Measurements from ENCODE around the gene NAP1L4. TPM values are rescaled to one million over a fixed set of nuclear protein-coding genes. Genes with fewer than 3 reads are reported as not detected.

Gene NAP1L4
- total RNA-seq, 1 experiment from 2014 or later, result 274 TPM

DNA sequence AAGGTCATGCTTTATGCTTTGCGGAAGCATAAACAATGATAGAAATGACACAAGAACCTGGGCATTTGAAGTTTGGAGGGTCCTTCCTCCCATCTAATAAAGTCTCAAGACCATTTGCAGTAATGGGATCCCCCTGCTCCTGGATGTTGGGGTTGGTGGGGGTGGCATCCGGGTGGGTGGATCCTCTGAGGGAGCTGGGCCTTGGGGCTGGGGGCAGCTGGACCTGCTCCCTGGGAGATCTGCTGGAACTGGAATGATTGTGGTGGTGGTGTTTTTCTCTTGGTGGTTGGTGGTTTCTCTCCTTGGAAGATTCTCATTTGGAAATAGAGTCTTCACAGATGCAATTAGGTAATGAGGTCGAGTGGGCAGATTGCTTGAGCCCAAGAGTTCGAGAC is 2.2 kb upstream of the NAP1L4 start:
- TF ChIP-seq, protein P1, sequence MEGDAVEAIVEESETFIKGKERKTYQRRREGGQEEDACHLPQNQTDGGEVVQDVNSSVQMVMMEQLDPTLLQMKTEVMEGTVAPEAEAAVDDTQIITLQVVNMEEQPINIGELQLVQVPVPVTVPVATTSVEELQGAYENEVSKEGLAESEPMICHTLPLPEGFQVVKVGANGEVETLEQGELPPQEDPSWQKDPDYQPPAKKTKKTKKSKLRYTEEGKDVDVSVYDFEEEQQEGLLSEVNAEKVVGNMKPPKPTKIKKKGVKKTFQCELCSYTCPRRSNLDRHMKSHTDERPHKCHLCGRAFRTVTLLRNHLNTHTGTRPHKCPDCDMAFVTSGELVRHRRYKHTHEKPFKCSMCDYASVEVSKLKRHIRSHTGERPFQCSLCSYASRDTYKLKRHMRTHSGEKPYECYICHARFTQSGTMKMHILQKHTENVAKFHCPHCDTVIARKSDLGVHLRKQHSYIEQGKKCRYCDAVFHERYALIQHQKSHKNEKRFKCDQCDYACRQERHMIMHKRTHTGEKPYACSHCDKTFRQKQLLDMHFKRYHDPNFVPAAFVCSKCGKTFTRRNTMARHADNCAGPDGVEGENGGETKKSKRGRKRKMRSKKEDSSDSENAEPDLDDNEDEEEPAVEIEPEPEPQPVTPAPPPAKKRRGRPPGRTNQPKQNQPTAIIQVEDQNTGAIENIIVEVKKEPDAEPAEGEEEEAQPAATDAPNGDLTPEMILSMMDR (IDR thresholded peaks at IDR 0.05), result no peak
- no peak for TF ChIP-seq SIN3A (IDR thresholded peaks at IDR 0.05; ENCODE audit: borderline replicate concordance, insufficient read depth, low read depth, low read length)
- TF ChIP-seq, protein P2, sequence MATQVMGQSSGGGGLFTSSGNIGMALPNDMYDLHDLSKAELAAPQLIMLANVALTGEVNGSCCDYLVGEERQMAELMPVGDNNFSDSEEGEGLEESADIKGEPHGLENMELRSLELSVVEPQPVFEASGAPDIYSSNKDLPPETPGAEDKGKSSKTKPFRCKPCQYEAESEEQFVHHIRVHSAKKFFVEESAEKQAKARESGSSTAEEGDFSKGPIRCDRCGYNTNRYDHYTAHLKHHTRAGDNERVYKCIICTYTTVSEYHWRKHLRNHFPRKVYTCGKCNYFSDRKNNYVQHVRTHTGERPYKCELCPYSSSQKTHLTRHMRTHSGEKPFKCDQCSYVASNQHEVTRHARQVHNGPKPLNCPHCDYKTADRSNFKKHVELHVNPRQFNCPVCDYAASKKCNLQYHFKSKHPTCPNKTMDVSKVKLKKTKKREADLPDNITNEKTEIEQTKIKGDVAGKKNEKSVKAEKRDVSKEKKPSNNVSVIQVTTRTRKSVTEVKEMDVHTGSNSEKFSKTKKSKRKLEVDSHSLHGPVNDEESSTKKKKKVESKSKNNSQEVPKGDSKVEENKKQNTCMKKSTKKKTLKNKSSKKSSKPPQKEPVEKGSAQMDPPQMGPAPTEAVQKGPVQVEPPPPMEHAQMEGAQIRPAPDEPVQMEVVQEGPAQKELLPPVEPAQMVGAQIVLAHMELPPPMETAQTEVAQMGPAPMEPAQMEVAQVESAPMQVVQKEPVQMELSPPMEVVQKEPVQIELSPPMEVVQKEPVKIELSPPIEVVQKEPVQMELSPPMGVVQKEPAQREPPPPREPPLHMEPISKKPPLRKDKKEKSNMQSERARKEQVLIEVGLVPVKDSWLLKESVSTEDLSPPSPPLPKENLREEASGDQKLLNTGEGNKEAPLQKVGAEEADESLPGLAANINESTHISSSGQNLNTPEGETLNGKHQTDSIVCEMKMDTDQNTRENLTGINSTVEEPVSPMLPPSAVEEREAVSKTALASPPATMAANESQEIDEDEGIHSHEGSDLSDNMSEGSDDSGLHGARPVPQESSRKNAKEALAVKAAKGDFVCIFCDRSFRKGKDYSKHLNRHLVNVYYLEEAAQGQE (IDR thresholded peaks at IDR 0.05; ENCODE audit: insufficient read depth in 1 of 2, low read depth in 2 of 2, low read length in 1 of 2), result no peak
- no TSS peak for BruUV-seq (replicated peaks)
- CTCF ChIA-PET, result no interaction called here
- ATAC-seq (no peak), DNase-seq (ENCODE audit: low read depth, low spot score) (no peak)
- Histone ChIP-seq H3K27ac (ENCODE audit: low read length) (no peak overlapping the region), H3K9me3 (ENCODE audit: control insufficient read depth, insufficient read depth, low read depth, low read length) (no peaks in the 10 kb centered on the region), H3K27me3 (ENCODE audit: control insufficient read depth, insufficient read depth, low read length) (no peaks in the 10 kb centered on the region), H3K4me1 (ENCODE audit: control insufficient read depth, insufficient read depth, low read length) (peaks cover 28% of the 10 kb centered on the region), H3K36me3 (ENCODE audit: control insufficient read depth, insufficient read depth, low read length) (no peaks in the 10 kb centered on the region; the same call in none of the 2 replicates), H3K4me3 (ENCODE audit: low read depth in 2 of 2, low read length in 2 of 2) (no peak overlapping the region)
- in situ Hi-C loops (cut with HindIII; ENCODE audit: low pct_unique_long_range_greater_than_20kb, low sequenced_read_pairs), result no loop called here
- intact Hi-C loops (cut with micrococcal nuclease; ENCODE audit: unreplicated experiment), result no loop called here
- POLR2A ChIA-PET, result interaction anchor here (0.5 kb wide), 1 partner anchor 418 kb away, joined by 3 read pairs; no protein-coding TSS in a partner anchor

DNA sequence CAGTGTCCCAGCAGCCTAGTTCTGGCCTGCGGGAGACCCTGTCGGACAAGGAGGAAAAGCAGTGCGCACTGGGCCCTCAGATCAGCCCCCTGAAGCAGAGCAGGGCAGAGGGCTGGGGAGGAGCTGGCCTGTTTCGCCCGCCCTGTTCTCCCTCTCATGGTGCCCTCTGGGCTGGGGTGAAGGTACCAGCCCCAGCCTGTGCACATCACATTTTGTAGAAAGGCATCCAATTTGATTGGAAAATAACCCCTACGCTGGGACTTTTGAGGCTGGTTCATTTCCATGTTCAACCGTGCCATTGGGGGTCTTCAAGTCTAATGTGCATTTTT is 832 bp upstream of the NAP1L4 start:
- DNase-seq (ENCODE audit: low read depth, low spot score), result no peak
- ChIA-PET CTCF (no interaction called here), POLR2A (no interaction called here)
- no peaks in the 10 kb centered on the region for H3K9me3 ChIP-seq (ENCODE audit: control insufficient read depth, insufficient read depth, low read depth, low read length)
- no peaks in the 10 kb centered on the region; the same call in none of the 2 replicates for H3K36me3 ChIP-seq (ENCODE audit: control insufficient read depth, insufficient read depth, low read length)
- peak overlapping the region; percentile 65 to 85 for H3K4me3 ChIP-seq (ENCODE audit: low read depth in 2 of 2, low read length in 2 of 2)
- ATAC-seq, result peak; percentile 44
- H3K27me3 ChIP-seq (ENCODE audit: control insufficient read depth, insufficient read depth, low read length), result no peaks in the 10 kb centered on the region
- no TSS peak for BruUV-seq (replicated peaks)
- in situ Hi-C loops (cut with HindIII; ENCODE audit: low pct_unique_long_range_greater_than_20kb, low sequenced_read_pairs), result no loop called here
- TF ChIP-seq, protein P1 (IDR thresholded peaks at IDR 0.05), result no peak
- TF ChIP-seq POLR2AphosphoS5 (IDR thresholded peaks at IDR 0.05; ENCODE audit: low read depth, low read length), result no peak
- TF ChIP-seq TCF7L2 (IDR thresholded peaks at IDR 0.05; ENCODE audit: low read depth, low read length), result no peak
- TF ChIP-seq, protein P2 (IDR thresholded peaks at IDR 0.05; ENCODE audit: insufficient read depth in 1 of 2, low read depth in 2 of 2, low read length in 1 of 2), result no peak
- no peak for TF ChIP-seq SIN3A (IDR thresholded peaks at IDR 0.05; ENCODE audit: borderline replicate concordance, insufficient read depth, low read depth, low read length)
- H3K27ac ChIP-seq (ENCODE audit: low read length), result peak overlapping the region; percentile 97
- H3K4me1 ChIP-seq (ENCODE audit: control insufficient read depth, insufficient read depth, low read length), result peaks cover 33% of the 10 kb centered on the region
- intact Hi-C loops (cut with micrococcal nuclease; ENCODE audit: unreplicated experiment), result no loop called here

All from Panc1 (cell line).